SK-N-SH (cell line): ENCODE results near the gene BBOF1.

Experiments used
- CHD2 ChIP-seq: fragments of 150-350 bp; IDR thresholded peaks from 2 replicates; pipeline ENCODE4 v1.6.1; 2018; ENCODE audit warnings: low read length; ENCODE audit not compliant: partially characterized antibody
- CTCF ChIP-seq: fragments of 200-600 bp; sonication (generic); IDR thresholded peaks from 2 replicates; pipeline ENCODE4 v1.6.1; 2017; ENCODE audit warnings: antibody characterized with exemption, mild to moderate bottlenecking, moderate library complexity
- EZH2phosphoT487 ChIP-seq: fragments of 200-600 bp; sonication (generic); IDR thresholded peaks from 2 replicates; pipeline ENCODE4 v1.6.1; 2017; ENCODE audit warnings: low read depth, mixed run types, mild to moderate bottlenecking, antibody characterized with exemption, moderate library complexity, borderline replicate concordance
- MEF2A ChIP-seq: IDR thresholded peaks from 2 replicates; pipeline ENCODE4 v1.4.0; 2012; ENCODE audit warnings: low read depth, borderline replicate concordance
- POLR2AphosphoS5 ChIP-seq: IDR thresholded peaks from 2 replicates; pipeline ENCODE4 v1.6.1; 2012; ENCODE audit warnings: low read depth, low read length
- REST ChIP-seq: IDR thresholded peaks from 2 replicates; pipeline ENCODE4 v1.6.1; 2012; ENCODE audit warnings: mild to moderate bottlenecking, low read depth, low read length, moderate library complexity
- SIN3A ChIP-seq: IDR thresholded peaks from 2 replicates; pipeline ENCODE4 v1.6.1; 2012; ENCODE audit warnings: low read depth, mild to moderate bottlenecking, low read length, moderate library complexity, borderline replicate concordance
- SMC3 ChIP-seq: IDR thresholded peaks from 2 replicates; pipeline ENCODE4 v1.6.1; 2012; ENCODE audit warnings: low read depth, low read length, improper control_type of control experiment
- YY1 ChIP-seq: IDR thresholded peaks from 2 replicates; pipeline ENCODE4 v1.4.0; 2012; ENCODE audit warnings: low read depth, mild to moderate bottlenecking

- TF ChIP-seq YY1, result no peak
- no peak for TF ChIP-seq MEF2A
- TF ChIP-seq CTCF, result peak; percentile 79
- no peak for TF ChIP-seq EZH2phosphoT487
- no peak for TF ChIP-seq SMC3
- no peak for TF ChIP-seq SIN3A
- no peak for TF ChIP-seq REST
- no peak for TF ChIP-seq POLR2AphosphoS5
- no peak for TF ChIP-seq CHD2
These were observed 19.1 kb downstream of the BBOF1 start for GRCh38 chr14:74038020-74038859.
